WERI-Rb-1 (cell line): ENCODE results near the gene TOB2.
"Not testable (repeated sequence)": the region's sequence is repeated elsewhere in the genome, so short reads cannot be mapped to it uniquely, and the experiment has no call there.

Source experiments
- DNase-seq: peaks from one replicate; pipeline ENCODE4 v3.0.0-alpha.2; 2020
- H3K27ac ChIP-seq: fragments of 250-450 bp; sonication (Bioruptor Pico); 2 replicates; pipeline ENCODE4 v1.5.1; 2020; ENCODE audit warnings: mild to moderate bottlenecking, moderate library complexity
- H3K27me3 ChIP-seq: fragments of 250-450 bp; sonication (Bioruptor Pico); 2 replicates; pipeline ENCODE4 v1.5.1; 2021; ENCODE audit warnings: mild to moderate bottlenecking, low read depth, moderate library complexity; ENCODE audit not compliant: insufficient read depth, severe bottlenecking
- H3K36me3 ChIP-seq: fragments of 250-450 bp; sonication (Bioruptor Pico); 2 replicates; pipeline ENCODE4 v1.5.1; 2020; ENCODE audit warnings: mild to moderate bottlenecking, moderate library complexity
- H3K4me3 ChIP-seq: 2 replicates; pipeline ENCODE4 v1.5.1; 2011; ENCODE audit warnings: low read depth, mild to moderate bottlenecking, control low read depth, low read length
- H3K9me3 ChIP-seq: fragments of 250-450 bp; sonication (Bioruptor Pico); 2 replicates; pipeline ENCODE4 v1.5.1; 2021; ENCODE audit warnings: mild to moderate bottlenecking, moderate library complexity; ENCODE audit not compliant: severe bottlenecking
- CTCF ChIP-seq: IDR thresholded peaks from 2 replicates; pipeline ENCODE4 v1.5.1; 2011; ENCODE audit warnings: low read depth, mild to moderate bottlenecking, control low read depth, inconsistent platforms, low read length

TOB2 gene

GRCh38 chr22:41444360-41445128 is 2.1 kb downstream of the TOB2 start:
- Histone ChIP-seq H3K27me3 (no peaks in the 10 kb centered on the region), H3K36me3 (peaks cover 46% of the 10 kb centered on the region), H3K27ac (peak overlapping the region; percentile 97), H3K9me3 (no peaks in the 10 kb centered on the region), H3K4me3 (peak overlapping the region; percentile 99)
- DNase-seq: peak; percentile 96
- TF ChIP-seq CTCF: no peak

GRCh38 chr22:41442240-41442792 is 4.3 kb downstream of the TOB2 start:
- Histone ChIP-seq H3K27ac (peak overlapping the region; percentile 97), H3K4me3 (peak overlapping the region; percentile 31), H3K27me3 (no peaks in the 10 kb centered on the region), H3K36me3 (peaks cover 51% of the 10 kb centered on the region), H3K9me3 (no peaks in the 10 kb centered on the region)
- no peak for TF ChIP-seq CTCF
- peak; percentile 71 for DNase-seq

- DNase-seq, H3K4me3 ChIP-seq, H3K9me3 ChIP-seq, H3K27me3 ChIP-seq: not testable (repeated sequence)
- Histone ChIP-seq H3K27ac (peak overlapping the region; percentile 66), H3K36me3 (peaks cover 66% of the 10 kb centered on the region)
Measured at GRCh38 chr22:41440511-41440910, 6.1 kb downstream of the TOB2 start.

DNA sequence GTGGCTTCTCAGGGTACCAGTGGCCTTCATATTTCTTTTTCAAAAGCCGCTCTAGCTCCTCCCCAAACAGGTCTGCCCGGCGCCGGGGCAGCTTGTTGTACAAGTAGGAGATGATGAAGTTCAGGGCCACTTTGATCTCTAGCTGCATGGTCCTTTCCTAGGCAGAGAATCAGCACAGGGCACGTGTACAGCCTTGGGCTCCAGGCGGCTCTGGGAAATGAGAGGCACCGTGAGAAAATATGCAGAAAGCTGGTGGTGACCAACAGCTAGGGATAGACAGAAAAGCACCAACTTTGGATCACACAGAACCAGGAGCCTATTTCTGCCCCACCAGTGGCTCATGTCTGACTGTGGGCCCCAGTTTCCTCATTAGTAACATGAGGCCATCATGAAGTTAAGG is 9.4 kb downstream of the TOB2 start:
- no peaks in the 10 kb centered on the region for H3K9me3 ChIP-seq
- DNase-seq: no peak
- 0 out of 2 replicates have a peak overlapping the region, but pooled peaks have one; percentile 18 for H3K27ac ChIP-seq
- no peaks in the 10 kb centered on the region for H3K27me3 ChIP-seq
- peaks cover 59% of the 10 kb centered on the region for H3K36me3 ChIP-seq
- no peak for TF ChIP-seq CTCF
- H3K4me3 ChIP-seq: no peak overlapping the region

- DNase-seq: no peak
- H3K36me3 ChIP-seq: peaks cover 57% of the 10 kb centered on the region
- no peak for TF ChIP-seq CTCF
- H3K9me3 ChIP-seq: no peaks in the 10 kb centered on the region
- H3K27me3 ChIP-seq: no peaks in the 10 kb centered on the region
- H3K4me3 ChIP-seq: no peak overlapping the region
- no peak overlapping the region for H3K27ac ChIP-seq
Measured at GRCh38 chr22:41436322-41437113, 10.1 kb downstream of the TOB2 start.

DNA sequence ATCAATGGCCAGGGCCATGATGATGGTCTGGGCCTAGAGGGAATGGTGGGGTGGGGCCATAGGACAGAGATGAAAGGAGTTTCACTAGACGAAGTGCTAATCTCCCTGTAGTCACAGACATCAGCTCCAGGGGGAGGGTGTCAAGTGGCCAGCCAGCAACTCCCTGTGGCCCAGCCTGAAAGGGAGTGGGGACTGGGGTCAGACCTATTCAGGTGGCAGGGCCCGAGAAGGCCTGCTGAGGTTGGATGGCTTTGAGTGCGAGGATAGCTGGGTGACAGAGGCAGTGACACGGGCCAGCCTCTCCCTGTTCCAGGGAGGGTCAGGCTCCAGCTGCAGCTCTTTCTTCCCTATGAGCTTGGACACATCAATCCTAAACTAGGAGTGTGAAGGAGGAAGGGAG is 11.0 kb downstream of the TOB2 start:
- Histone ChIP-seq H3K4me3 (no peak overlapping the region), H3K27me3 (no peaks in the 10 kb centered on the region), H3K27ac (peak overlapping the region; percentile 49; the same call in 1 of the 2 replicates), H3K36me3 (peaks cover 47% of the 10 kb centered on the region), H3K9me3 (no peaks in the 10 kb centered on the region)
- peak; percentile 27 for DNase-seq
- TF ChIP-seq CTCF: no peak

DNA sequence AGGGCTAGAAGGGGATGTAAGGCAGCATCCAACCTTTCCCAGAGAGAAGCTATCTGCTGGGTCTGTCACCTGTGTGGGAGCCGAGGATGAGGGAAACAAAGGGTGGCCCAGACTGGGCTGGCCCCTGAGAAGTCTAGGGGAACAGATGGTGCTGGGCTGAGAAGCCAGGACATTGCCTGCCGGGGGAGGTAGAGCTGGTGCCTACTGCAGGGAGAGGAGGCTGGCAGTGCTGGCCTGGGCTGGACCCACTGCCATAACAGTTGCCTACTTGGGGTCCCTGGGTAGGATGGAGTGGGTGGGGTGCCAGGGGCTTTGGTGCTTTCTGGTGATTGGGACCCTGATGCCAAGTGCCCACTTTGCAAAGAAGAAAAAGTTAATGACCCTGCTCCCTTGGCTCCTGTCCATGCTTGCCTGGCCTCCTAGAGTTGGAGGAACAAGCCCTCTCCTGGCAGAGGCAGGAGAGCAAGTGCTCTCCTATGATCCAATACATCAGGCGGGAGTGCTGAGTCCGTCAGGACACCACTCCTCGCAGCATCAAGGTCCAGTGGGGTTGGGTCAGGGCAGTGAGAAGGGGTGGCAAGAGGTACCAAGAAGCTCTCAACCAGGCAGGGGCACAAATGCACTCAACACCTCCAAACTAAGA is 12.1 kb downstream of the TOB2 start:
- not testable (repeated sequence) for H3K4me3 ChIP-seq, H3K9me3 ChIP-seq, H3K27me3 ChIP-seq
- H3K27ac ChIP-seq: peak overlapping the region; percentile 49
- H3K36me3 ChIP-seq: peaks cover 42% of the 10 kb centered on the region
- peak; percentile 34 for DNase-seq

DNA sequence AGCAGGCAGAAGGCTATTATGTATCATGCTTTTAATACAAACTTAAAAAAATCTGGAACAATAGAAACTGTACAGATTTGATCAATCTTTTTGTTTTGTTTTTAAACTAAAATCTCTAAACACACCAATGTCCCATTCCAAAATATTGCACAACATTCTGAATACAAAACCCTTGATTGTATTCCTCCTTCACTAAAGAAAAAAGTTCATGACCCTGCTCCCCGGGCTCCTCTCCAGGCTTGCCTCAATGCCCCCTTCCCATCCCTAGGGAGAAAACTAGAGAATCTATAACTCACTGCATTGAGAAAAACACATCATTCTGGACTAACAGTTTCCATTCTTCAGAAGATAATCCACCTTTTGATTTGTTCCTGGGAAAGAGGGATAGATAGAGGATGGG is 13.1 kb downstream of the TOB2 start:
- H3K27me3 ChIP-seq, H3K9me3 ChIP-seq, H3K27ac ChIP-seq, DNase-seq, H3K4me3 ChIP-seq: not testable (repeated sequence)
- H3K36me3 ChIP-seq: peaks cover 41% of the 10 kb centered on the region
